GM21576 (cell line): ENCODE data around the gene XPR1.

Experiments
- ATAC-seq: cut with Tn5 transposase; IDR thresholded peaks from one replicate; pipeline ENCODE4 v1.9.1; 2021; ENCODE audit warnings: mild to moderate bottlenecking, moderate library complexity; ENCODE audit not compliant: unreplicated experiment

XPR1 gene

DNA sequence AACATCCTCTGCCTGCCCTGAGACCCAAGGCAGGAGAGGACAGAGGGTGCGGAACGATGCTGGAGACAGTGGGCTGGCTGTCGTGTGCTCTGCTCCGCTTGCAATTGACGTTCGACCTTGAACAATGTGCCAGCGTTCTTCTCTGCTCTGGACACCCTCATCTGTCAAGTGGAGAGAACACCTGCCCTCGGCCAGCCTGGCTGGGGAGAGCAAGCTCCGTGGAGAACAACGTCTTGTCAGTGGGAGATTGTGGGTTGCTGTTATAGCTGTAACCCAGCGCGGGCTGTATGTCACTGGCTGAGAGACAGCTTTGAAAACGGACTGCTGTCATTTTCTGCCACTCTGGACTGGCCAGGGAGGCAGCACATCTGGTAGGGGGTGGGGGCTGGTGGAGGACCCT, 295.5 kb downstream of the XPR1 start:
- ATAC-seq: no peak

GRCh38 chr1:180927841-180928240, 296.0 kb downstream of the XPR1 start:
- no peak for ATAC-seq

GRCh38 chr1:180928331-180929230, 296.8 kb downstream of the XPR1 start:
- no peak for ATAC-seq

GRCh38 chr1:180929389-180929788, 297.6 kb downstream of the XPR1 start:
- no peak for ATAC-seq

- ATAC-seq: no peak
These were observed 298.9 kb downstream of the XPR1 start for GRCh38 chr1:180930687-180931086.

DNA sequence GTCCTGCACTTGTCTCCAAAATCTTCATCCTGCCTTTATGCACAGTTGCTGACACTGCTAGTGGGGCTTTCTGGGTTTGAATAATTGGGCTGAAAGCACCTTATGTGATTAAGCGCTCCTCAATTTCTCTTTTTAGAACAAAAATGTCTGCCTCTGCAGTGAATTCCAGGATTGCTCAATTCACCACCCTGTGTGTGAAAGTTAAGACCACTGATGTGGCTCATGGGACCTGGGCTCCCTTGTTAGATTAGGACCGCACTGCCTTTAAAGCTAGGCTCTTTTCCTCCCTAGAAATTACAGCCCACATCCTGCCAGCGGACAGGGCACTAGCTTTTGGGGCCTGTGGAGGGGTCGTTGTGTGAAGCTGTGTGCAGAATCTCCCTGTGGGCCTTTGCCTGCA, 299.7 kb downstream of the XPR1 start:
- ATAC-seq: no peak

GRCh38 chr1:180932378-180932777, 300.6 kb downstream of the XPR1 start:
- no peak for ATAC-seq

DNA sequence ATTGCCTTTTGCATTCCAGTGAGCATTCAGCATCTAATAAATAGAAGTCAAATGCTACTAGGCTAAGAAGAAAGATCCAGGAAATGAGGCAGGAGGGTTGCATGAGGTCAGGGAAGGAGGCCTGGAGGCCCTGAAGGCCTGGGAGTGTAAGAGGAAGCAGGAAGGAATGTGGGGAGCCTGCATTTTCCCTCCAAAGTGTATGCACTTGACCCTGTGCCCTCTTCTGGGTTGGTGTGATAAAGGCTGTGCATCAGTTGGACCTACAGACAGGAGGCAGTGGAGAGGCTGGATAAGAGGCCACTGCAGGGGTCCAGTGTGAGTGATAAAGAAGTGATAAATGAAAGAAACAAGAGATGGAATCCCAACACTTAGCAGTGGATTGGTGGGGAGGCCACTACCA, 301.3 kb downstream of the XPR1 start:
- no peak for ATAC-seq

GRCh38 chr1:180934563-180934962, 302.7 kb downstream of the XPR1 start:
- peak; percentile 38 for ATAC-seq

DNA sequence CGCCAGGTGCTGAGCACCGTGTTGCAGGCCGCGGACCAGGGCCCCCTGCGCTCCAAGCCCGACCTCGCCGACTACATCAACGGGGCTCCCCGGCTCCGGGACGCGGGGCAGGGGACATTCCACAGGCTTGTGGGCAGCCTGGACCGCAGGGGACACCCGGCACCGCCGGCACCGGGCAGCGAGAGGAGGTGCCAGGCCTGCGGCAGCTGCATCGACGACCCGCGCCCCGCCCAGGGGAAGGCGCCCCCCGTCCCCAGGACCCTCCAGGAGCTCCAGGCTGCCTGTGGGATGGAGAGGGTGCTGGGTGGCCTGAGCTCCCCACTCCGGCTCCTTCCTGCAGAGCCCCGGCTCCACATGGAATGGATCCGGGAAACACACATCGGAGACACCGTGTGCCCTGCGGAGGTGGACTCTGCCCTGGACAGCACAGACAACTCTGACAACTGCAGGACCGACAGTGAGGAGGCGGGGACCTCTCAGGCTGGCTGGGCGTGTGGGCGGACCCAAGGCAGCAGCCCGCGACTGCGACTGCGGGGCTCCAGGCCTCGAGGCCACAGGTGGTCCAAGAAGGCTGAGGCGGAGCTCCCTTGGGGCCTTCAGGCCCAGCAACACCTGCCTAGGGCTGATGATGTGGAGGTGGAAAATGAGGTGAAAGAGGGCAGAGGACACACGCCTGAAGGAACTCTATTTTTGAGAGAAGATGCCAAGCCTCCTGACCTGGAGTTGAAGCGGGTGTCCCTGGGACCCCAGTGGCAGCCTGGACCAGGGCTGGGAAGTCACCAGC, 303.7 kb downstream of the XPR1 start:
- peak; percentile 40 for ATAC-seq

DNA sequence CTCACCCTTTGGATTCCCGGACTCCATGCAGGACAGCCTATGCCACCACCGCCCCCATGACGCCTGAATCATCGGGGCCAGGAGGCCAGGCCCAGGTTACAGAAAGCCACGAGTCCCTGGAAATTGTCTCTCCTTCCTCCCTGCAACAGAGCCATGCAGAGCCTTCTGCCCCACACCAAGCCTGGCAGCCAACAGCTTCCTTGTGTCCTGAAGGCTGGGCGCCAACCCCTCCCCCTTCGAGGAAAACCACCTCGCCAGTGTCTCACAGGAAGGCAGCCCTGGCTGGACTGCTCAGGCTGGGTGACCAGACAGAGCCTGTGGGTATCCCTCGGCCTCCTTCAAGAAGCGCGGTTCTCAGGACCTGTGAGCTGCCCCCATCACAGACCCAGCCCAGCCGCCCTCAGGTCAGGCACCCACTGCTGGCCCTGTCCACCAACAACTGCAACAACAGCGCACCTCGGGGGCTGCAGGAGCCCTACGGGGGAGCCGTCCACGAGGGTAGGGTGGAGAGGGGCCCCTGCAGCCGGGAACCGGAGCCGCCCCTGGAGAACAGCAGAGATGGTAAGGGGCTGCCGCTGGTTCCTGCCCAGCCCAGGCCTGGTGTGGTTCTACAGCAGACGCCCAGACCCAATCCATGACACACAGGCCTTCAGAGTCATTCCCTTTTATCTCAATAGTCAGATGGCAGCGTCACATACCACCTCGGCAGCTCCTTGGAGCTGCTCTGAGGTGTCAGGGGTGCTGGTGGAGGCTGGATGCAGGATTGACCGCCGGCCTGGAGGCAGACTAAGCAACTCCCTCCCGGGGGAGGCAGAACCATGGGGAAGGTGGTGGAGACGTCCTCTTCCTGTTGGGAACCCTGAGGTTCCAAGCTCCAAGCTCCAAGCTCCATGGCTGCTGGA, 304.5 kb downstream of the XPR1 start:
- no peak for ATAC-seq

- no peak for ATAC-seq
These were observed 305.2 kb downstream of the XPR1 start for GRCh38 chr1:180937012-180937372.

DNA sequence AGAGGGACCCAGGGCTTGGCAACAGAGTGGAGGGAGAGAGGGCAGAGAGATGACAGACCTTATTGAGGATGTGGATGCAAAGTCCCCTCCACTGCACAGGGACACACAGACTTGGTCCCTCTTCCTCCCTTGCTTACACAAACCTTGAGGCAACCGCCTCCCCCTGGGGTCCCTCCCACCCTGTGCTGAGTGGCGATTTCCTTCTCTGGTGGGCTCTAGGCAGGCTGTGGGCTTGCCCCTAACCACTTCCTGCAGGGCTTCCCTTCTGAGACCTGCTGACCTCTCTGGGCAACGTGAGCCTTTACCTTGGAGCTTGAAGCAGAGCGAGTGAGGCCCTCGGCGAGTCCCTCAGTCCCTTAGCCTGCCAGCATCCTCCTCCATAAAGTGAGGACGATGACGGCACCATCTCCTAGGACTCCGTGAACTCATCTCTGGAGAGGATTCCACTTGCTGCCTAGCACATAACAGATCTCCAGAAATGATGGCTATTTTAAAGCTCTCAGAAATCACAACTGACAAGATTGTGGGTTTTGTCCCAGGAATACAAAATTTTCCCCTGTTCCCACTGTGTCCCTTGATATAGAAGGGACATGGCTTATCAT, 305.9 kb downstream of the XPR1 start:
- no peak for ATAC-seq

DNA sequence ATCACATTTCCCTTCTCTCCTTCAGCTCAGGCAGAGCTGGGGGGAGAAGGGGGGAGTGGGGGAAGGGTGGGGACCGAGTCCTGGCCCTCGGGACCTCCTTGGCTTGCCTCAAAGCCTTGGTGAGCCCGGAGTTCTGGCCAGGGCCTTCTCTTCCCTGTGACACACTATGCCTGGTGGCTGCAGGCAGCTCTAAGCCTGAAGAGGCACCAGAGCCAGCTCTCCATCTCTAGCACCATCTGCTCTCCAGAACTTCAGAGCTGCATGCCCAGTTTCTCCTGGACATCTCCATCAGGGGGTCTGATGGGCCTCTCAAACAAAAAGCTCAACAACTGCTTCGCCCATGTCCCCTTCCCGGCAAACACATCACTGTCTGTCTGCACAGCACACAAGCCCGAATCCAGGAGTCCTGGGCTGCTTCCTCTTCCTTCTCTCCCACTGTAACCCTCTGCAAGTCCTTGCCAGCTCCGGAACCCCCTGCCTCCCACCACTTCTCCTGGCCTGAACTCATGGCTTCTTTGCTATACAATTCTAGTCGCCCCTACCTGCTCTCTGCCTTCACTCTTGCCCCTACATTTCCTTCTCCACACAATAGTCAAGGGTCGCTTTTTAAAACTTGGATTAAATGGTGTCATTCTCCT, 307.4 kb downstream of the XPR1 start:
- ATAC-seq: no peak

- no peak for ATAC-seq
These were observed 307.9 kb downstream of the XPR1 start for GRCh38 chr1:180939711-180940103.
